ENCODE results near the gene ZEB1.
"Not testable (repeated sequence)": the region's sequence is repeated elsewhere in the genome, so short reads cannot be mapped to it uniquely, and the experiment has no call there.

ZEB1 gene

DNA sequence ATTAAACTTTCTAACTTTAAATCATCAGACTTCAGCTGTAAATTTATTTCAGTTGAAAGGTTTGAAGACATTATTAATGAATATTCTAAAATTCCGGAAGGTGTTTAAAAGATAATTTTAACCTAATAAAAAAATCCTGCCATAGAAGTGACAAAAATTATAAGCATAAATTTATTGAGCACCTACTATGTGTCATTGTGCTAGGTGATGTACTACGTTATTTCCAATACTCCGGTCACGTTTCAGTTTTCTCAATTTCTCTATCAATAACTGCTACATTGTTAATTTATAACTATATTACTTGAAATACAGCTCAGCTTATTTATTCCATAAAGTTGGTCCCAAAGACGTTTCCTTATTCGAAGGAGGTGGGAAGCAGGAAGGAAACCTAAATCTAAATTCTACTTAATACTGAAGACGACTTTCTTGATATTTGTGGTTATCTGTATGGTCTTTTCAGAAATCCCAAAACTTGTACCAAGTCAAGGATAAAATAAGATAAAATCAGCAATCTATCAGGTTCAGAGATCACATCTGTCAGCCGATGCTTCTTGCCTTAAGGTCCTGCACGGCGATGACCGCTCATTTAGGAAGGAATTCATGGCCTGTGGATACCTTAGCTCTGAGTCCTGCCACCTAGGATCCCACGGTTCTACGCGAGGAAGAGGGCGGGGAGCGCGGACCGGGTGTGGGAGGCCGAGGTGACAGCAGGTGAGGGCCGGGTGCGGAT, 1.2 kb upstream of the ZEB1 start:
- H3K27ac ChIP-seq, result peak overlapping the region; percentile 96
- DNase-seq (ENCODE audit: low read depth, low spot score), result no peak

DNA sequence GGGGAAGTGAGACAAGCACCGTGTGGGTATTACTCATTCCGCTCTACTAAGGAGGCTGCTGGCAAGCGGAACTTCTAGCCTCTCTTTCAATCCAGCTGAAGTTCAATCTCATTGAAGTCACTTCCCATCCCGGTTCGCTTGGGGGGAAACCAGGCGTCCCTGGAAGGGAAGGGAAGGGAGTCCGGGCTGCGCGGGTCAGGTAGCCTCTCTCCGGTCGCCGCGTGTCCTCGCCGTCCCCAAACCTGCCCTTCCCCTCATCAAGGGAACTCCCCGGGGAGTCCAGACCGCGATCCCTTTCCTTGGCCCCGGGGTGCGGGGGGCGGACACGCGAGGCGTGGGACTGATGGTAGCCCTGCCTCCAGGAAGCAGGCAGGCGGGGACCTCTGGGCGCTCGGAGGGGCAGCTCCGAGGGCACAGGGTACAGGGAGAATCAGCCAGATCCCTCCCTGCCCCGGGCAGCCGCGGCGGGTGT, 598 bp upstream of the ZEB1 start:
- H3K27ac ChIP-seq, result peak overlapping the region; percentile 96
- DNase-seq (ENCODE audit: low read depth, low spot score), result peak; percentile 53

DNA sequence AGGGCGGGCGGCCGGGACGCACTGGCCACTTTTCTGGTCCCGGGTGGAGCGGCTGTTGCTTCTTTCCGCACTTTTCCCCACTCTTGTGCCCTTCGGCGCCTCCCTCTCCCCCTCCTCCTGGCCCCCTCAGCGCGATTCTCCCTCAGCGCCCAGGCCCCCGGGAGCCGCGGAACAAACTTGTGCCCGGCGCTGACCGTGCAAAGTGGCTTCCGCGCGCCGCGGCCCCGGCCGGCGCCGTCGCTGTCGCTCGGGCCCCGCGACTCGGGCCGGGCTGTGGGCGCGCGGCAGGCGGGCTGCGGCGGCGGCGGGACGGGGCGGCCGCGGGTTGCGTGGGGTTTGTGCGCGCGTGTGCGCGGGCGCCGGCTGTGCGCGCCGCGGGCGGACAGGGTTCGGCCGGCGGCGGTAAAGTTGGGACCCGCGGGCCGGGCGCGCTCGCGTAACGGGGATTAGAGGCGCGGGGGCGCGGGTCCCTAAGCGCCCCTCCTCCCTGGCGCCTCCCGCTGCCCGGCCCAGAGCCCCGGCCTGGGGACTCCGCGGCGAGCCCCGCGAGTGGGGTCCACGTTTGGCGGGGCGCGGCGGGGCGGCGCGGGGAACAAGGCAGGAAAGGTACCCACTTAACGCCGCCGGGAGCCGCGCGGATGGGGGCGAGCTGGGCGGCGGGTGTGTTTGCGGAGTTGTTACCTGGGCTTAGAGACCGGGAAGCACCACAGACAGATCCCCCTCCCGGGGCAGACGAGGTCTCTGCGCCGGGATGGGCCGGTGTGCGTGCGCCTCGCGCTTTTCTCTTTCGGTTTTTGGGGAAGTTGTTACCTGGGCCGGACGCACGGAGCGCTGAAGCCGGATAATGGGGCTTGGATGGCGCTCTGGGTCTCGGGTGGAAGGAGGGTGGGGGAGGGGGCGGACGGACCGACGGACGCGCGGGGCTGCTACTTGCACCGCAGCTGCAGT, 860 bp downstream of the ZEB1 start:
- DNase-seq (ENCODE audit: low read depth, low spot score), result no peak

DNA sequence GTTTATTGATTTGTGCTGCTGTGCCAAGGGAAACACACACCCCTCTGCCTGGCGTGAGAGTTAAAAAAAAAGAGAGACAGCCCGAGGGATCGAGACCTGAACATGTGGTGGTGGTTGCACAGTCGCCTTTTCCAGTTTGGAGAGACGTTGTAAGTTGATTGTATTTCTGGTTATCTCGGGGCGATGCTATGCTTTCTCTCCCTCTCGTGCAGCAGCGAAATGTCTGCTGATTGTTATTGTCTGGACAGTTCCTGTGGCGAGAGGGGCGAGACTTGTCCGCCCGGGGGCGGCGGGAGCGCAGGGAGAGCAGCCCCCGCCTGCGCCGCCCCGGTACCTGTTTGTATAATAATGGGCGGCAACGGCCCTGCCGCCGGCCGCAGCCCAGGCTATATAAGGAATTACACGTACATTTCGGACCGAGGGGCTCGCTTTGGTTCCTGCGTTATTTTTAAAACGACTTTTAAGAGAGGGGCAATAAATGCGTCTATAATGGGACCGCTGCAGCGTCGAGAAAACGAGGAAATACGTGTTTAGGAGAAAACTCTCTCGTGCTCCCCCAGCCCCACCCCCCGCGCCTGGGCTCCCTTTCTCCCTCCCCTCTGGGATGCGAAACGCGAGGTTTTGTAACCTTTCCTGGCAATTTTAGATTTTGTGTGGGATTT, 1.7 kb downstream of the ZEB1 start:
- H3K27ac ChIP-seq, result no peak overlapping the region
- DNase-seq (ENCODE audit: low read depth, low spot score), result no peak

More for the DNA sequence above, 860 bp downstream of the ZEB1 start:
- no peak overlapping the region for H3K27ac ChIP-seq

DNA sequence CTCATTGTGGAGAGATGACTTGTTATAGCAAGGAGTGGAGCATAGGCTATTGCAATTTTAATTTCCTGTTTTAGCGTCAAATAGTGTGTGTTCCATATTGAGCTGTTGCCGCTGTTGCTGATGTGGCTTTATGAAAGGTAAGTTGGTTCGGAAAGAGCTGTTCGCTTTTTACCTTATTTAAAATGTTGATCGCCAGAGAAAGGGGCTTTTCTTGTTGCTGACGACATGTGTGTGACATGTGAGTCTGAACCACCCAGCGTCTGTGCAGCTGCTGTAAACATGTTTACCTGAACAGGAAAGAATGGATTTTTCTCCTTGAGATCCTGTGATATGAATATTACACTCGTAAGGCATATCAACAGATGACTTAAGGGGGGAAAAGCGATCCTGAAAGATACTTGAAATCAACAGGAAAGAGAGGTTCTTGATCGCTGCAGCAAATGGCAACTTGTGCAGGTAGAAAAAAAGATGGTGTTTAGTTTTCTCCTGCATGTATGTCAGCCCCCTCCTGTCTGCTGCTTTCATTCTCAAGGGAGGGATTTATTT, 2.5 kb downstream of the ZEB1 start:
- no peak overlapping the region for H3K27ac ChIP-seq
- no peak for DNase-seq (ENCODE audit: low read depth, low spot score)

DNA sequence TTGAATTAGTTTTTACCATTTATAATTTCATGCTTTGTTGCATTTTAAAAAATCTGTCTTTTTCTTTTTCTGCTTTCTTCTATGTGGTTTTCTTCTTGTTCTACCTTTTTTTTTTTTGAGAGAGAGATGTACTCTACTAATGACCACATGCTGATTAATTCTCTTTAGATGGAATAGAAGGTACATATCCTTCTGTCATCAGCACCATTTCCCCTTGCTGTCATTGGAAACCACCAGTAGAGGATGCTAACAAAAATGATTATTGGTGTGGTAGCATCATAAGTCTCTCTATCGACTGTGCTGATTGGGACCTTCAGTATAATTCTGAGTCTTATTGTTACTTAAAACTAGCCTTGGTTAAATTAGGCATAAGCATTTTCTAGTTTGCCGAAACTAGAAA, 3.6 kb downstream of the ZEB1 start:
- DNase-seq (ENCODE audit: low read depth, low spot score), result no peak
- no peak overlapping the region for H3K27ac ChIP-seq

DNA sequence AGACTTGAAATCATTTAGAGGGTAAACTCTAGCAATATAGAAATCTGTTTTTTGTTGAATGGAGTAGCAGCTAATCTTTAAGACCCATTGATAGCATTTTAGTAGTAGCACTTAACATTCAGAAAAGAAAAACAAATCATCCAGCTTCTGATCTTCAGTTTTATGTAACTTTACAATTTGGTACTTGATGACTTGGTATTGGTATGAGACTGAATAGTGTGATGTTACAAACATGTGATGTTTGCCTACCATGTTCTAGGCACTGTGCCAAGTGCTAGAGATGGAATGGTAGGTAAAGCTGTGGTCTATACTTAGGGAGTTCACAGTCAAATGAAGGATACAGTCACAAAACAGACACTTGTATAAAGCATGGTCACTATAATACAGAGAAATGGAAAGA, 21.3 kb downstream of the ZEB1 start:
- DNase-seq (ENCODE audit: low read depth, low spot score), result no peak
- H3K27ac ChIP-seq, result no peak overlapping the region

DNA sequence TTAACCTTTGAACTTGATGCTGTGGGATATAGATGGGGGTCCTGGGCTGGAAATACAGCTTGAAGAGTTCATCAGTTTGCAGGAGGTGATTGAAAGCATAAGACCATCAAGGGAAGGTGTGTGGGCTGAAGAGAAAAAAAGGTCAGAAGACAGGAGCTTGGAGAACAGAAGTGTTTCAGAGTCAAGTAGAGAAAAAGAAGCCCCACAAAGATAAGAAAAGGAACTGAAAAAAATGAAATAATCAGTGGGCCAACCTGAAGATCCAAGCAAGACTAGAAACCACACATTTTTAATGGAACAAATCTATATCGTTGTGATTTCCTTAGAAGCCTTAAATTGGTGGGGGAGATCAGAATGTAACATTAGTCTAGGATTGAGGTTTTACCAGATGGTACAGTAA, 22.5 kb downstream of the ZEB1 start:
- DNase-seq (ENCODE audit: low read depth, low spot score), result no peak
- H3K27ac ChIP-seq, result no peak overlapping the region

DNA sequence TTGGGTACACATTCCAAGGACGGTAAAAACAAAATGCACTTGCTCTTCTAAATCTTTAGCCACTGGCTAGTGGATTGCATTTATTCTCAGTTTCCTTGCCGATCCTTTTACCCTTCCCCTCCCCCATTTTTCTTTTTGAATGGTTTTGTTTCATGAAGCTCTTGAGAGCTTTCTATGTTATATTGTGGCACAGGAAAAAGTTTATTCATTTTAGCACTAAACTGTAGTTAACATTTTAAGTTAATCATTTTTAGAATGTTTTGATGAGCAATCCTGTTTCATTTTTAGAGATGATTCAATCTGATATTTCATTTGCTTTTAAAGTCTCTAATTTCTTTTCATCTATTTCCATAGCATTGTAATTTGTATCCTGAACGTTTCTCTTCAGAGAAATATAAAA, 24.0 kb downstream of the ZEB1 start:
- no peak overlapping the region for H3K27ac ChIP-seq
- no peak for DNase-seq (ENCODE audit: low read depth, low spot score)

DNA sequence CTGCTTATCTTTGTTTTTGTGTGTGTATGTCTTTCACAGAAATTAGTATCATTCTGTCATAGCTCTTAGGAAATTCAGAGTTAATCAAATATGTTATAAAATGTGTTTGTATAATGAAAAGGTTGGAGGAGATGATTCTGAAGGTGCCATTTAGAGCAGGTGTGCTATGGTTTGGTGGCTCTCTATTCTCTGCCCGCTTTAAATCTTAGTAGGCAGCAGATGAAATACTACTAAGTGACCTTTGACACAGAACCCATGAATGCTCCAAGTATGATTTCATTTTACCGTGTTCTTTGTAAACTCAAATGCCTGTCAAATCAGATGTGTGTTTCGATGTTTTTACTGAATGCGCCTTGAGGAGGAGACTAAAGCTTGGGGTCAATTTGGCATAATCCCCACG, 24.5 kb downstream of the ZEB1 start:
- no peak for DNase-seq (ENCODE audit: low read depth, low spot score)

DNA sequence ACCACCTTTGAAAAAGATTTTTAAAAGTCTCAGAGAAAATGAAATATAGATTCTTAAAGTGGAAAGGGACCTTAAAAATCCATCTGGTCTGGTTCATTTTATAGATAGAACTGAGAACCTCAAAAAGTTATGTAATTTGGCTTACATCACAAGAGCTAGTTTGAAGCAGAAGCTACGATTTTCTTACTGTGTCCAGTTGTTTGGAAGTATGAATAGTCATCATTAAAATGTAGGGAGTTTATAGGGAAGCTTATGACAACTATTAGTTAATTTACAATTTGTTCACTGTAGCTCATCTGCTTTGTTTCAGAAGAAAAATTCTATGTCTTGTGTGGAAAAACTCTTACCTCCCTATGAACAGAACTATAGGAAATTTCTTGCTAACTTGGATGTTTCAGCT, 26.9 kb downstream of the ZEB1 start:
- no peak for DNase-seq (ENCODE audit: low read depth, low spot score)
- H3K27ac ChIP-seq, result no peak overlapping the region

More for the DNA sequence above, 24.5 kb downstream of the ZEB1 start:
- H3K27ac ChIP-seq, result no peak overlapping the region

DNA sequence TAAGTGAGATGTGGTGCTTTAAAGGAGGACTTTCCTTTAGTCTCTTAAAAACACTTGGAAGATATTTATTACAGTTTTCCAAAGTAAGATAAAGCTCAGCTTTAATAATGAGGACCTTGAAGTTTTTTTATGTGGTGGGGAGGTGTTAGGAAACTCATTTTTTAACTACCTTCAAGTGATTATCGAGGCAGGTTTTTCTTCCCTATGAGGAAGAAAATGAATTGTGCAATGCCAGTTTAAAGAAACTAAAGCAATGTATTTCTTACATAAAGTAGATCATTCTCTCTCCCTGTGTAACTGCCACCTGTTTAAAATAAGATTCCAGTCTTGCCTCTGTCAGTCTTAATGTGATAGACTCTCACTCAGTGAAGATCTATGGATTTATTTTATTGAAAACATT, 27.9 kb downstream of the ZEB1 start:
- no peak overlapping the region for H3K27ac ChIP-seq
- DNase-seq (ENCODE audit: low read depth, low spot score), result no peak

DNA sequence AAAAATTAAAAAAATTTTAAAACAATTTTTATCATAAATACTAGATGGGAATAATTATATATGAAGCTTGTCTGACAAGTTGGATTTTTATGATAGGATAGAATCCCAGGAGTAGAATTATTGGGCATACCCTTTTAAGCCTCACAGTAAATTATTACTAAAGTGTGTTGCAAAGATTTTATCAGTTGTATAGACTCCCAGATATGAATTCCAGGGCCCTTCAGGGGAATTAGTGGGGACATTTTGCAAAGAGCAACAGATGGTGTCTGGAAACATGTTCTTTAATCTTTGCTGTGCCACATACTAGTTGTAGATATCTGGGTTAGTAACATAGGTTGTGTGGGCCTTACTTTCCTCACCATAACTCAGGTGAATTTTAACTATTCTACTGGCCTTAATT, 28.7 kb downstream of the ZEB1 start:
- H3K27ac ChIP-seq, result no peak overlapping the region

DNA sequence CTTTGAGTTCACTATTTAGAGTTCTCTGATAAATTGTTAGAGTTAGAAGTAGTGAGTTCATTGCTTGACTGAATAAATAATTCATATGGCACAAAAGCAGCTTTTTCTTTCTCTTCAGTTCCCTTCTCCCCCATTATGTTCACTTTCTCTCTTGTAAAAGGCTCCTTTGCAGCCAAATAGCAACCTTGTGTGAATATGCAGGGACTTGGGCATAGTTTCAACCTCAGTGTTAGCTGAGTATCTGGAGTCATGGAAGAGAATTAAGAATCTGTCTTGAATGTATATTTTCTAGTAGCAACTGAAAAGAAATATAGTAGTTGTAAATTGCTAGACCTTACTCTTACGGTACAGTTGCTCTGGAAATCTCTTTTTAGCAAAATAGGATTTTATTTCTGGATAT, 31.9 kb downstream of the ZEB1 start:
- no peak for DNase-seq (ENCODE audit: low read depth, low spot score)
- no peak overlapping the region for H3K27ac ChIP-seq

More for the DNA sequence above, 28.7 kb downstream of the ZEB1 start:
- DNase-seq (ENCODE audit: low read depth, low spot score), result no peak

DNA sequence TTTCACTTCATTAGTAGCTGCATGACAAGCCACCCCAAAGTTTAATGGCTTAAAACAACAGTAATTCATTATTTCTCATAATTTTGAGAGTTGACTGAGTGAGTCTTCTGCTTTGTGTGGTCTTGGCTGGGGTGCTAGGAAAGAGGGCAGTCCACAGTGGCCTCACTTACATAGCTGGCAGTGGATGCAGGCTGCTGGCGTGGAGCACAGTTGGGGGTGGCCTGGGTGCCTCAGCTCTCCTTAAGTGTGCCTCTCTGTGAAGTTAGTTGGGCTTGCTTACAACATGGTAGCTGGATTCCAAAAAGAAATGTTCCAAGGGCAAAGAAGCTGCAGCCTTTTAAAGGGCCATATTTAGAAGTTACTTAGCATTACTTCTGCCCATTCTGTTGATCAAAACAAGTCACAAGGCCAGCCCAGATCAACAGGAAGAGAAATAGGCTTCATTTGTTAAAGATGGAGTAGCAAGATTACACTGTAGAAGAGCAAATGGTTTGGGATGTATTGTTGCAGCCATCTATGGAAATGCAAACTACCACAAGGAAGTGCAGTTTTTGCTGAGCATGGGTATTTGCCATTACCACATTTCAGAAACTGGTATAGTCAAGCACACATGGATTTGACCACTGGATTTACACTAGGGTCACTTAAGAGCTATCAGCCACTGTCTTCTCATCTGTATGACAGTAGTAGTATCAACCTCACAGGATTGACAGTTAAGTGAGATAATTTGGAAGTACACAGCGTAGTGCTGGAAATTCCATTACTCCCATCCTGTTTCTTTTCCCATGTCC, 33.6 kb downstream of the ZEB1 start:
- DNase-seq (ENCODE audit: low read depth, low spot score), result no peak
- H3K27ac ChIP-seq, result peak overlapping the region; percentile 32

DNA sequence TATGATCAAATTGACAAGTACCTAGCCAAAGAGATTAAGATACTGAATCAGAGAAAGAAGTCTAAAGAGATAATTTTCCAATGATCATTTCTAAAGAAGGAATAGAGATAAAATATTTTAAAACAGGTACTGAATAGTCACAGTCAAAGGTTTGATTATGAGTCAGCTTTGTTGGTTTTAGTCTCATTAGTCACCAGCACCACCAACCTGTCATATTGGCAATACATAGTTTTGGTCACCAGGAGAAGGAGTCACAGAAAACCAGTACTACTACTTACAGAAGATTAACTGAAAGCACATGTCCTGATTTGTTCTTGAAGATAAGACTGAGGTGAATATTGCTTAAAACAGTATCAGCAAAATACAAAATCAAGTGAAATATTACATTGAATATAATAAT, 34.6 kb downstream of the ZEB1 start:
- peak; percentile 84 for DNase-seq (ENCODE audit: low read depth, low spot score)
- H3K27ac ChIP-seq, result peak overlapping the region; percentile 32

DNA sequence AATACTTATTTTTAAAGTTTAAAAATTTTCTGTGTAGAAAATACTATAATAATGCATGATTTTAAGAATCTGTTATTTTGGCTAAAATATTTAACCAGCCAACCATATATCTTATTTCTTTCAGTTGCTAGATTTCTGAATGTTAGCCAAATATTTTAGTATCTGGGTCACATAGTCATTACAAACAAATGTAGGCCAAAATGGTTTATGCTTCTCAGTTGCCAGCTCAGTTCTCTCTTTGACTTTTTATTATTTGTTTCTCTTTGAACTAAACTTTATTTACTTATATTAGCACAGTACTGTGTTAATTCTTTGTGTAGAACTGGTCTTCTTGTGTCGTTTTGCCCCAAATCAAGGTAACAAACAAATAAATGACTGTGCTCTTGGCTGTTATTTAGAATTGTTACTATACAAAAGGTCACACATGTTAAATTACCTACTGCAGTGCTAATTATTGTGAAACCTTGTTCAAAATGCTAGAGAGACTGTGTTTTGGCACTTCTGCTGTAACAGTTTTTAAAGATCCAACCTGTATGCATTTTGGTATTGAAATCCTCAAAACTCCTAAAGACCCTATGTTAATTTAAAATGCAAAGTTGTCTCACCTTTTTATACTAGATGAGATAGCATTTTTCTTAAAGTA, 39.8 kb downstream of the ZEB1 start:
- no peak for DNase-seq (ENCODE audit: low read depth, low spot score)
- no peak overlapping the region for H3K27ac ChIP-seq

DNA sequence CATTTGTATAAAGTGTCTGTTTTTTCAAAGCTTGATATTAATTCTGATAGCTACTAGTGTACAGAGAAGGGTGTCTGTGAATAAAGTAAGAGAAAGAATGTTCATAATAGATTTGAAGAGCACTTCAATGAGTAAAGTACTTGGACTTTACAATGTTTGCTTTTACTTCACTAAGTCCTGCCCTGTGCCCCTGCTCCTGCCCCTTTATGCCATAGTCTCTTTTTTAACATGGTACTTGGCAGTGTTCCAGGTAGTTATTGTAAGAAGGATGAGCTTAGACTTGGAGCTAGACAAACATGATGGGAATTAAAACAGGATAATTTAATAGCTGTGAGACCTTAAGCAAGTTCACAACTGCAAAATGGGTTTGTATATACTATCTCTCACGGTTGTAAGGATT, 41.0 kb downstream of the ZEB1 start:
- no peak overlapping the region for H3K27ac ChIP-seq
- no peak for DNase-seq (ENCODE audit: low read depth, low spot score)

DNA sequence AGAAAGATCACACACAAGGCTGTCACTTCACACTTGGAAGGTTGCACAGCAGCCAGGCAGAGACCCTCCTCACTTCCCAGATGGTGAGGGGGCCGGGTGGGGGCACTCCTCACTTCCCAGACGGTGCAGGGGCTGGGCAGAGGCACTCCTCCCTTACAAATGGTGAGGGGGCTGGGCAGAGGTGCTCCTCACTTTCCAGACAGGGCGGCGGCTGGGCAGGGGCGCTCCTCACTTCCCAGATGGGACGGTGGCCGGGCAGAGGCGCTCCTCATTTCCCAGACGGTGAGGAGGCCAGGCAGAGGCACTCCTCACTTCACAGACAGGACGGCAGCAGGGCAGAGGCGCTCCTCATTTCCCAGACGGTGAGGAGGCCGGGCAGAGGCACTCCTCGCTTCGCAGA, 42.5 kb downstream of the ZEB1 start:
- not testable (repeated sequence) for DNase-seq (ENCODE audit: low read depth, low spot score); H3K27ac ChIP-seq

All from epithelial cell of prostate (primary cell).